GM12878 (cell line): ENCODE data around the gene TBCA. TPM values are rescaled to one million over a fixed set of nuclear protein-coding genes. Genes with fewer than 3 reads are reported as not detected.

Experiments used
- CTCF ChIP-seq, 3 experiments: IDR thresholded peaks in 2 of 3; conservative IDR thresholded peaks in 1 of 3; 2 replicates each; pipeline ENCODE4 v1.5.1; 2011; ENCODE audit warnings: low read depth in 3 of 3, low read length in 3 of 3, mild to moderate bottlenecking in 3 of 3, control low read depth in 2 of 3, moderate library complexity in 2 of 3, inconsistent platforms in 1 of 3, mixed read lengths in 1 of 3; ENCODE audit not compliant: control insufficient read depth in 2 of 3, insufficient read depth in 1 of 3; ENCODE audit errors: extremely low read depth in 1 of 3
- JUND ChIP-seq: IDR thresholded peaks from 2 replicates; pipeline ENCODE4 v1.6.1; 2012; ENCODE audit warnings: low read depth, mild to moderate bottlenecking, low read length, improper control_type of control experiment, moderate library complexity
- MXI1 ChIP-seq: fragments of 150-350 bp; IDR thresholded peaks from 2 replicates; pipeline ENCODE4 v1.6.1; 2011; ENCODE audit warnings: low read depth, mild to moderate bottlenecking, inconsistent platforms, low read length, improper control_type of control experiment
- NBN ChIP-seq: fragments of 450-650 bp; IDR thresholded peaks from 2 replicates; pipeline ENCODE4 v1.6.1; 2016
- NFIC ChIP-seq: IDR thresholded peaks from 2 replicates; pipeline ENCODE4 v1.6.1; 2012; ENCODE audit warnings: low read depth, mild to moderate bottlenecking, inconsistent platforms, low read length, moderate library complexity
- SREBF1 ChIP-seq: IDR thresholded peaks from 2 replicates; pipeline ENCODE4 v1.6.1; 2012; ENCODE audit warnings: mild to moderate bottlenecking, low read length
- SREBF2 ChIP-seq: IDR thresholded peaks from 2 replicates; pipeline ENCODE4 v1.6.1; 2012; ENCODE audit warnings: mild to moderate bottlenecking, low read length
- ZBTB4 ChIP-seq: fragments of 450-650 bp; formaldehyde crosslinking; IDR thresholded peaks from 2 replicates; pipeline ENCODE4 v1.4.0; 2022; ENCODE audit warnings: mild to moderate bottlenecking, moderate library complexity
- ZNF622 ChIP-seq: fragments of 450-650 bp; IDR thresholded peaks from 2 replicates; pipeline ENCODE4 v1.6.1; 2017; ENCODE audit warnings: mild to moderate bottlenecking, inconsistent platforms
- ZNF687 ChIP-seq: fragments of 450-650 bp; IDR thresholded peaks from 2 replicates; pipeline ENCODE4 v1.6.1; 2017; ENCODE audit warnings: mild to moderate bottlenecking, moderate library complexity
- polyA plus RNA-seq, 11 experiments: library from polyadenylated mRNA; depleted of rRNA in 4 of 11; unstranded in 6 of 11; stranded (reverse) in 5 of 11; fragments of >200 nt; fragmentation: Nextera tagmentation in 4 of 11; fragmentation: Illumina TruSeq in 1 of 11; extraction: Ambion mirVana in 4 of 11; extraction: Trizol in 1 of 11; gene quantifications; 1 replicate in 1 of 11; 2 replicates in 10 of 11; pipeline versions ENCODE4 v1.2.1 to v1.2.3, GENCODE V29; 2011 to 2016; ENCODE audit warnings: inconsistent platforms in 2 of 11, missing spikeins in 2 of 11, low read depth in 1 of 11
- total RNA-seq, 4 experiments: library from RNA; depleted of rRNA in 3 of 4; stranded (reverse); fragments of >200 nt in 3 of 4; fragmentation: Illumina TruSeq in 1 of 4; extraction: Trizol in 1 of 4; gene quantifications; 2 replicates each; pipeline versions ENCODE4 v1.2.1 to v1.2.3, GENCODE V29; 2013 to 2021
- TF ChIP-seq, protein P1 (sequence below): fragments of 450-650 bp; formaldehyde crosslinking; IDR thresholded peaks from 2 replicates; pipeline ENCODE4 v1.4.0; 2020; ENCODE audit warnings: mild to moderate bottlenecking, moderate library complexity

Gene TBCA
- total and polyA plus RNA-seq, 10 of the 15 experiments (the other 5 are each of a cell fraction or from before 2014, with no cell fraction given): 86.3 to 647 (median 294) TPM

GRCh38 chr5:77724934-77725333 is 51.2 kb downstream of the TBCA start (continued):
- TF ChIP-seq ZBTB4 (CRISPR knock-in tag) (no peak), SREBF2 (no peak), CTCF (IDR thresholded peaks at IDR 0.05 in 2 of 3, conservative IDR thresholded peaks at IDR 0.05 in 1 of 3; ENCODE audit: control insufficient read depth in 2 of 3, extremely low read depth in 1 of 3, insufficient read depth in 1 of 3, low read depth in 3 of 3, low read length in 3 of 3) (no peak), NBN (no peak), NFIC (no peak), SREBF1 (no peak), JUND (no peak), MXI1 (no peak), ZNF687 (no peak), ZNF622 (no peak)
- TF ChIP-seq, protein P1, sequence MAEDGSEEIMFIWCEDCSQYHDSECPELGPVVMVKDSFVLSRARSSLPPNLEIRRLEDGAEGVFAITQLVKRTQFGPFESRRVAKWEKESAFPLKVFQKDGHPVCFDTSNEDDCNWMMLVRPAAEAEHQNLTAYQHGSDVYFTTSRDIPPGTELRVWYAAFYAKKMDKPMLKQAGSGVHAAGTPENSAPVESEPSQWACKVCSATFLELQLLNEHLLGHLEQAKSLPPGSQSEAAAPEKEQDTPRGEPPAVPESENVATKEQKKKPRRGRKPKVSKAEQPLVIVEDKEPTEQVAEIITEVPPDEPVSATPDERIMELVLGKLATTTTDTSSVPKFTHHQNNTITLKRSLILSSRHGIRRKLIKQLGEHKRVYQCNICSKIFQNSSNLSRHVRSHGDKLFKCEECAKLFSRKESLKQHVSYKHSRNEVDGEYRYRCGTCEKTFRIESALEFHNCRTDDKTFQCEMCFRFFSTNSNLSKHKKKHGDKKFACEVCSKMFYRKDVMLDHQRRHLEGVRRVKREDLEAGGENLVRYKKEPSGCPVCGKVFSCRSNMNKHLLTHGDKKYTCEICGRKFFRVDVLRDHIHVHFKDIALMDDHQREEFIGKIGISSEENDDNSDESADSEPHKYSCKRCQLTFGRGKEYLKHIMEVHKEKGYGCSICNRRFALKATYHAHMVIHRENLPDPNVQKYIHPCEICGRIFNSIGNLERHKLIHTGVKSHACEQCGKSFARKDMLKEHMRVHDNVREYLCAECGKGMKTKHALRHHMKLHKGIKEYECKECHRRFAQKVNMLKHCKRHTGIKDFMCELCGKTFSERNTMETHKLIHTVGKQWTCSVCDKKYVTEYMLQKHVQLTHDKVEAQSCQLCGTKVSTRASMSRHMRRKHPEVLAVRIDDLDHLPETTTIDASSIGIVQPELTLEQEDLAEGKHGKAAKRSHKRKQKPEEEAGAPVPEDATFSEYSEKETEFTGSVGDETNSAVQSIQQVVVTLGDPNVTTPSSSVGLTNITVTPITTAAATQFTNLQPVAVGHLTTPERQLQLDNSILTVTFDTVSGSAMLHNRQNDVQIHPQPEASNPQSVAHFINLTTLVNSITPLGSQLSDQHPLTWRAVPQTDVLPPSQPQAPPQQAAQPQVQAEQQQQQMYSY: no peak
- TF ChIP-seq, all 136 proteins: peak for 0
